Upper lobe of right lung (tissue), 1 donor: ENCODE results near the gene TFDP2. TPM values are rescaled to one million over a fixed set of nuclear protein-coding genes. Genes with fewer than 3 reads are reported as not detected.

Experiments used
- ATAC-seq: fragments of 200-7000 bp; cut with Tn5 transposase; one replicate; pipeline ENCODE4 v1.9.1; 2020; ENCODE audit warnings: mild to moderate bottlenecking, moderate library complexity
- DNase-seq: peaks from one replicate; pipeline ENCODE4 v3.0.0-alpha.2; 2020
- H3K27ac ChIP-seq: fragments of 200-600 bp; one replicate; pipeline ENCODE4 v1.8.0; 2022
- H3K27me3 ChIP-seq: fragments of 200-600 bp; one replicate; pipeline ENCODE4 v1.8.0; 2022; ENCODE audit warnings: mild to moderate bottlenecking
- H3K36me3 ChIP-seq: fragments of 200-600 bp; one replicate; pipeline ENCODE4 v1.8.0; 2022
- H3K4me1 ChIP-seq: fragments of 200-600 bp; one replicate; pipeline ENCODE4 v1.8.0; 2022
- H3K4me3 ChIP-seq: fragments of 200-600 bp; one replicate; pipeline ENCODE4 v1.8.0; 2022; ENCODE audit warnings: mild to moderate bottlenecking
- H3K9me3 ChIP-seq: fragments of 200-600 bp; one replicate; pipeline ENCODE4 v1.8.0; 2022
- intact Hi-C: fragments of 100-400 bp; cut with DNase I; formaldehyde crosslinking; loops from one replicate; pipeline ENCODE4 v1.11.0; 2022
- total RNA-seq: library from RNA; stranded (reverse); fragmentation: NEBNext Ultra II Directional; extraction: Animal tissue kit (Norgen Biotek cat#: 25700); gene quantifications from one replicate; pipeline ENCODE4 v1.2.1, GENCODE V29; 2021
- TF ChIP-seq, protein P1 (sequence below): fragments of 200-600 bp; IDR thresholded peaks from one replicate; pipeline ENCODE4 v1.8.0; 2022; ENCODE audit warnings: antibody characterized with exemption
- donor health status: DM: no; HTN: yes; CAD: no; lungs with severe emphysema.

Gene TFDP2
- total RNA-seq, 1 donor from 2014 or later: 26.7 TPM

DNA sequence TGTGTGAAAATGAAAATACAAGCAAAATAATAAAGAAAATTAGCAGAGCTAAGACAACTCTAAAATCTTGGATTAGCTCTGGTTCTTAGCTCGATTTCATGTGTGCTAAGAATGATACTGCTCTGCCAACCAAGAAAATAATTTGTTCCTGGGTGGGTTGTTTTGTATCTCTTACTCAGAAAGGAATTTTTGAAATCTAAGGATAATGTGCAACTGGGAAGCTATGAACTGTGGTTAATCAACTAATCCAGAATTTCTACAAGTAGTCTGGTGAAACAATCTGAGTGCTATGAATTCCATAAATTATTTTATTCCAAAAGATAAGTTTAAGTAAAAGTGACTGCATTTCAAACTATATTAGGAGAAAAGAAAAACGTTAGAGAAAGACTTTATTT, 92.0 kb downstream of the TFDP2 start:
- peaks cover 8% of the 10 kb centered on the region for H3K9me3 ChIP-seq
- no peak overlapping the region for H3K4me3 ChIP-seq
- DNase-seq (no peak), ATAC-seq (no peak)
- TF ChIP-seq, protein P1, sequence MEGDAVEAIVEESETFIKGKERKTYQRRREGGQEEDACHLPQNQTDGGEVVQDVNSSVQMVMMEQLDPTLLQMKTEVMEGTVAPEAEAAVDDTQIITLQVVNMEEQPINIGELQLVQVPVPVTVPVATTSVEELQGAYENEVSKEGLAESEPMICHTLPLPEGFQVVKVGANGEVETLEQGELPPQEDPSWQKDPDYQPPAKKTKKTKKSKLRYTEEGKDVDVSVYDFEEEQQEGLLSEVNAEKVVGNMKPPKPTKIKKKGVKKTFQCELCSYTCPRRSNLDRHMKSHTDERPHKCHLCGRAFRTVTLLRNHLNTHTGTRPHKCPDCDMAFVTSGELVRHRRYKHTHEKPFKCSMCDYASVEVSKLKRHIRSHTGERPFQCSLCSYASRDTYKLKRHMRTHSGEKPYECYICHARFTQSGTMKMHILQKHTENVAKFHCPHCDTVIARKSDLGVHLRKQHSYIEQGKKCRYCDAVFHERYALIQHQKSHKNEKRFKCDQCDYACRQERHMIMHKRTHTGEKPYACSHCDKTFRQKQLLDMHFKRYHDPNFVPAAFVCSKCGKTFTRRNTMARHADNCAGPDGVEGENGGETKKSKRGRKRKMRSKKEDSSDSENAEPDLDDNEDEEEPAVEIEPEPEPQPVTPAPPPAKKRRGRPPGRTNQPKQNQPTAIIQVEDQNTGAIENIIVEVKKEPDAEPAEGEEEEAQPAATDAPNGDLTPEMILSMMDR: no peak
- intact Hi-C loops: no loop called here
- H3K27ac ChIP-seq: no peak overlapping the region
- no peaks in the 10 kb centered on the region for H3K4me1 ChIP-seq
- H3K36me3 ChIP-seq: no peaks in the 10 kb centered on the region
- H3K27me3 ChIP-seq: no peaks in the 10 kb centered on the region

DNA sequence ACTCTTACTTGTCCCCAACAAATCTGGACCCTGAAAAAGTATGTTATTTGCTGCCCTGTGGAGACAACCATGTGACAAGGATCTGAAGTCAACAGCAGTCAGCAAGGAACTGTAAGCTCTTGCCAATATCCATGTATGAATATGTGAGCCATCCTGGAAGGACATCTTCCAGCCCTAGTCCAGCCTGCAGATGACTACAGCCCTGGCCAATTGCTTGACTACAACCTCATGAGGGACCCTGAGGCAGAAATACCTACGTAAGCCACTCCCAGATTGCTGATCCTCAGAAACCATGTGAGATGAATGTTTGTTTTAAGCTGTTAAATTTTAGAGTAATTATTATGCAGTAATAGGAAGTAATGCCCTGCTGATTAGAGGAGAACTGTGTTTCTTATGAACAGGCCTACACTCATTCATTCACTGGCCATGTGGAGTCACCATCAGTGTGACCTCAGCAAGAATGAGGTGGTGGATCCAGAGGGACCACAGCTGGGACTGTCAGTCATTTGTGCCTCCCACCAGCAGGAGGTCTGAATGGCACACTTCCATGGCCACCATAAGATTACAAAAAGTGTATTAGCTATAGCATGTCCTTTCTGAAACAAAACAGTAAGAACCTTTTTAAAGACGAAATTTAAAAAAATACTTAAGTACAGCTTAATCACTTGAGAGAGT, 92.6 kb downstream of the TFDP2 start:
- TF ChIP-seq, protein P1: no peak
- Histone ChIP-seq H3K36me3 (no peaks in the 10 kb centered on the region), H3K4me1 (no peaks in the 10 kb centered on the region), H3K4me3 (no peak overlapping the region), H3K27me3 (no peaks in the 10 kb centered on the region), H3K27ac (no peak overlapping the region), H3K9me3 (peaks cover 8% of the 10 kb centered on the region)
- intact Hi-C loops: no loop called here
- ATAC-seq: no peak
- DNase-seq: no peak

DNA sequence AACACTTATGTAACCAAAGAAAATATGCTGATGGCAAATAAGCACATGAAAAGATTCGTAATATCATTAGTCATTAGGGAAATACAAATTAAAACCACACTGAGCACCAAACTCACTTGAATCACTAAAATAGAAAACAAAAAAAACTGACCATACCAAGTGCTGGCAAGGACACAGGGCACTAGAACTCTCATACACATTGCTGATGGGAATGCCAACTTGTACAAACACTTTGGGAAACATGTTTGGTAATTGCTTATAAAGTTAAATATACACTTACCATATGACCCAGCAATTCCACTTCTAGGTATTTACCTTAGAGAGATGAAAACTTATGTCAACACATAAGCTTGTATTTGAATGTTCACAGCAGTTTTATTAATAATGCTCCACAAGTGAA, 95.5 kb downstream of the TFDP2 start:
- H3K9me3 ChIP-seq: peaks cover 8% of the 10 kb centered on the region
- H3K4me1 ChIP-seq: no peaks in the 10 kb centered on the region
- H3K27ac ChIP-seq: no peak overlapping the region
- no peaks in the 10 kb centered on the region for H3K36me3 ChIP-seq
- TF ChIP-seq, protein P1: no peak
- H3K27me3 ChIP-seq: no peaks in the 10 kb centered on the region
- intact Hi-C loops: no loop called here
- ATAC-seq (no peak), DNase-seq (no peak)
- H3K4me3 ChIP-seq: no peak overlapping the region

DNA sequence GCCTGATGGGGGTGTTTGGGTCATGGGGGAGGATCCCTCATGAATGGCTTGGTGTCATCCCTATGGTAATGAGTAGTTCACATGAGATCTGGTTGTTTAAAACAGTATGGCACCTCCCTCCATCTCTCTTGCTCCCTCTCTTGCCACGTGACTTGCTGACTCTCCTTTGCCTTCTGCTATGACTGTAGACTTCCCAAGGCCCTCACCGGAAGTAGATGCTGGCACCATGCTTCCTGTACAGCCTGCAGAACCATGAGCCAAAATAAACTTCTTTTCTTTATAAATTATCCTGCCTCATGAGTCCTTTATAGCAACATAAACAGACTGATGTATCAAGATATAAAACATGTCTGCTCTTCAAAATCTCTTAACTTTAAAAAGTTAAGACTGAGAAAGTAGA, 96.1 kb downstream of the TFDP2 start:
- H3K27me3 ChIP-seq: no peaks in the 10 kb centered on the region
- intact Hi-C loops: no loop called here
- TF ChIP-seq, protein P1: no peak
- H3K9me3 ChIP-seq: peaks cover 8% of the 10 kb centered on the region
- H3K4me1 ChIP-seq: no peaks in the 10 kb centered on the region
- no peak overlapping the region for H3K4me3 ChIP-seq
- no peak for DNase-seq
- no peaks in the 10 kb centered on the region for H3K36me3 ChIP-seq
- no peak overlapping the region for H3K27ac ChIP-seq
- ATAC-seq: no peak

DNA sequence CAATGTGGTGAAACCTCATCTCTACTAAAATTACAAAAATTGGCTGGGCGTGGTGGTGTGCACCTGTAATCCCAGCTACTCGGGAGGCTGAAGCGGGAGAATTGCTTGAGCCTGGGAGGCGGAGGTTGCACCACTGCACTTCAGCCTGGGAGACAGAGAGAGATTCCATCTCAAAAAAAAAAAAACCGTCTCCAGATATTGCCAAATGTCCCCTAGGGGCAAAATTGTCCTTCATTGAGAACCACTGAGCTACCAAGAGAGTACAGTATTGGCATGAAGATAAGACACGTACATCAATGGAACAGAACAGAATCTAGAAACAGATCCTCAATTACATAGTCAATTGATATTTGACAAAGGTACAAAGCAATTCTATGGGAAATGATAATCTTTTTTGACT, 98.0 kb downstream of the TFDP2 start:
- no peaks in the 10 kb centered on the region for H3K4me1 ChIP-seq
- H3K27ac ChIP-seq: no peak overlapping the region
- no peak for ATAC-seq
- no peaks in the 10 kb centered on the region for H3K36me3 ChIP-seq
- DNase-seq: no peak
- TF ChIP-seq, protein P1: no peak
- intact Hi-C loops: no loop called here
- H3K4me3 ChIP-seq: no peak overlapping the region
- no peaks in the 10 kb centered on the region for H3K27me3 ChIP-seq
- H3K9me3 ChIP-seq: peaks cover 8% of the 10 kb centered on the region

DNA sequence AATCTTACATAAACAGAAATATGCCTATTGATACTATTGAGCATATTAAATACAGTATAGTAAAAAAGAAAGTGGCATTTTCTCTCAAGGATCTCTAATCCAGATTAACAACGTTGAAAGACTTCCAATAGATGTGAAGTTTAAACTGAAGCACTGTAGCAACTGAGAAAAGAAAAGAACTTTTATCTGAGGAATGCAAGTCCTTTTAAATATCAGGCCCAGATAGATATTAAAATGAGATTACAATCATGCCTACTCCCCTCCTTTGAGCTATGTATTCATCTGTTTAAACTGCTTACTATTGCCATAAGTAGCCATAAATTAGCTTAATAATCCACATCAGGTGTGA, 102.3 kb downstream of the TFDP2 start:
- H3K27me3 ChIP-seq: no peaks in the 10 kb centered on the region
- TF ChIP-seq, protein P1: no peak
- no peak overlapping the region for H3K27ac ChIP-seq
- no peaks in the 10 kb centered on the region for H3K4me1 ChIP-seq
- DNase-seq (no peak), ATAC-seq (no peak)
- no peaks in the 10 kb centered on the region for H3K36me3 ChIP-seq
- intact Hi-C loops: no loop called here
- no peaks in the 10 kb centered on the region for H3K9me3 ChIP-seq
- no peak overlapping the region for H3K4me3 ChIP-seq
